Hepatocyte (in vitro differentiated cells): ENCODE measurements around the gene ZFP92.

Experiments used
- EZH2 ChIP-seq: fragments of 200-600 bp; sonication (generic); IDR thresholded peaks from 2 replicates; pipeline ENCODE4 v1.6.1; 2016; ENCODE audit warnings: antibody characterized with exemption, mild to moderate bottlenecking, borderline replicate concordance
- EZH2phosphoT487 ChIP-seq: fragments of 200-600 bp; sonication (generic); IDR thresholded peaks from one replicate; pipeline ENCODE4 v1.6.1; 2018; ENCODE audit warnings: antibody characterized with exemption, mild to moderate bottlenecking, low read depth, moderate library complexity; ENCODE audit not compliant: unreplicated experiment, severe bottlenecking
- TF ChIP-seq, protein P1 (sequence below): fragments of 200-600 bp; sonication (generic); IDR thresholded peaks from 2 replicates; pipeline ENCODE4 v1.5.1; 2016; ENCODE audit warnings: antibody characterized with exemption, mild to moderate bottlenecking; ENCODE audit not compliant: poor library complexity

GRCh38 chrX:153375571-153375970 lies 35.7 kb upstream of the ZFP92 start:
- TF ChIP-seq, protein P1, sequence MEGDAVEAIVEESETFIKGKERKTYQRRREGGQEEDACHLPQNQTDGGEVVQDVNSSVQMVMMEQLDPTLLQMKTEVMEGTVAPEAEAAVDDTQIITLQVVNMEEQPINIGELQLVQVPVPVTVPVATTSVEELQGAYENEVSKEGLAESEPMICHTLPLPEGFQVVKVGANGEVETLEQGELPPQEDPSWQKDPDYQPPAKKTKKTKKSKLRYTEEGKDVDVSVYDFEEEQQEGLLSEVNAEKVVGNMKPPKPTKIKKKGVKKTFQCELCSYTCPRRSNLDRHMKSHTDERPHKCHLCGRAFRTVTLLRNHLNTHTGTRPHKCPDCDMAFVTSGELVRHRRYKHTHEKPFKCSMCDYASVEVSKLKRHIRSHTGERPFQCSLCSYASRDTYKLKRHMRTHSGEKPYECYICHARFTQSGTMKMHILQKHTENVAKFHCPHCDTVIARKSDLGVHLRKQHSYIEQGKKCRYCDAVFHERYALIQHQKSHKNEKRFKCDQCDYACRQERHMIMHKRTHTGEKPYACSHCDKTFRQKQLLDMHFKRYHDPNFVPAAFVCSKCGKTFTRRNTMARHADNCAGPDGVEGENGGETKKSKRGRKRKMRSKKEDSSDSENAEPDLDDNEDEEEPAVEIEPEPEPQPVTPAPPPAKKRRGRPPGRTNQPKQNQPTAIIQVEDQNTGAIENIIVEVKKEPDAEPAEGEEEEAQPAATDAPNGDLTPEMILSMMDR, result no peak
- no peak for TF ChIP-seq EZH2
- no peak for TF ChIP-seq EZH2phosphoT487
